Neural cell (in vitro differentiated cells): ENCODE measurements around the gene CDK11B. TPM values are rescaled to one million over a fixed set of nuclear protein-coding genes. Genes with fewer than 3 reads are reported as not detected.

Source experiments
- H2AFZ ChIP-seq: fragments of 200-600, 300-800 bp; sonication (generic), shearing (Covaris generic); 2 replicates; pipeline ENCODE4 v1.6.0; 2014; ENCODE audit warnings: low read depth, mild to moderate bottlenecking, antibody characterized with exemption, low read length, moderate library complexity
- H3F3A ChIP-seq: fragments of 200-600 bp; shearing (Covaris generic); 2 replicates; pipeline ENCODE4 v1.6.1; 2016; ENCODE audit warnings: mild to moderate bottlenecking, moderate library complexity, mixed read lengths, antibody characterized with exemption, low read length; ENCODE audit not compliant: insufficient read depth, poor library complexity, severe bottlenecking
- H3K27ac ChIP-seq: fragments of 200-600, 300-800 bp; sonication (generic), shearing (Covaris generic); 2 replicates; pipeline ENCODE4 v1.5.1; 2014; ENCODE audit warnings: mild to moderate bottlenecking, low read length, moderate library complexity
- H3K27me3 ChIP-seq: fragments of 300-800, 200-600 bp; sonication (generic), shearing (Covaris generic); 2 replicates; pipeline ENCODE4 v1.6.0; 2014; ENCODE audit warnings: mild to moderate bottlenecking, low read depth, low read length, moderate library complexity; ENCODE audit not compliant: insufficient read depth
- H3K36me3 ChIP-seq: fragments of 300-800, 200-600 bp; sonication (generic), shearing (Covaris generic); 2 replicates; pipeline ENCODE4 v1.5.1; 2014; ENCODE audit warnings: mild to moderate bottlenecking, antibody characterized with exemption, low read length, moderate library complexity; ENCODE audit not compliant: insufficient read depth
- H3K4me2 ChIP-seq: fragments of 300-800, 200-600 bp; sonication (generic), shearing (Covaris generic); 2 replicates; pipeline ENCODE4 v1.6.0; 2014; ENCODE audit warnings: mild to moderate bottlenecking, low read length
- H3K4me3 ChIP-seq: fragments of 300-800, 200-600 bp; sonication (generic), shearing (Covaris generic); 2 replicates; pipeline ENCODE4 v1.5.1; 2014; ENCODE audit warnings: mild to moderate bottlenecking, low read length, moderate library complexity
- H3K79me2 ChIP-seq: fragments of 200-600 bp; shearing (Covaris generic); replicated peaks from 2 replicates; pipeline ENCODE4 v1.6.0; 2014; ENCODE audit warnings: mild to moderate bottlenecking, low read length, moderate library complexity; ENCODE audit not compliant: insufficient read depth
- H3K9ac ChIP-seq: fragments of 300-800, 200-600 bp; sonication (generic), shearing (Covaris generic); 2 replicates; pipeline ENCODE4 v1.6.1; 2016; ENCODE audit warnings: mild to moderate bottlenecking, low read length, mixed read lengths
- H3K9me2 ChIP-seq: fragments of 200-600 bp; shearing (Covaris generic); 2 replicates; pipeline ENCODE4 v1.6.1; 2016; ENCODE audit warnings: mild to moderate bottlenecking, low read length, mixed read lengths; ENCODE audit not compliant: insufficient read depth
- H3K9me3 ChIP-seq: fragments of 200-600, 300-800 bp; sonication (generic), shearing (Covaris generic); 2 replicates; pipeline ENCODE4 v1.6.1; 2016; ENCODE audit warnings: mild to moderate bottlenecking, mixed run types, low read length, moderate library complexity, mixed read lengths
- H4K20me1 ChIP-seq: fragments of 200-600 bp; shearing (Covaris generic); 2 replicates; pipeline ENCODE4 v1.6.1; 2016; ENCODE audit warnings: mild to moderate bottlenecking, mixed run types; ENCODE audit not compliant: insufficient read depth
- EP300 ChIP-seq: fragments of 450-650 bp; conservative IDR thresholded peaks from 2 replicates; pipeline ENCODE4 v1.6.1; 2014; ENCODE audit warnings: antibody characterized with exemption, mild to moderate bottlenecking, moderate library complexity; ENCODE audit not compliant: poor library complexity, severe bottlenecking
- EZH2 ChIP-seq: fragments of 200-600, 300-800 bp; shearing (Covaris generic), sonication (generic); IDR thresholded peaks from 2 replicates; pipeline ENCODE4 v1.6.1; 2014; ENCODE audit warnings: antibody characterized with exemption, low read length, borderline replicate concordance, mild to moderate bottlenecking; ENCODE audit not compliant: insufficient read depth, poor library complexity, severe bottlenecking
- MXI1 ChIP-seq: fragments of 450-650 bp; conservative IDR thresholded peaks from 2 replicates; pipeline ENCODE4 v1.6.1; 2014; ENCODE audit warnings: antibody characterized with exemption, mild to moderate bottlenecking; ENCODE audit not compliant: poor library complexity, severe bottlenecking
- POLR2AphosphoS5 ChIP-seq: IDR thresholded peaks from 2 replicates; pipeline ENCODE4 v1.6.1; 2012
- RAD21 ChIP-seq: fragments of 450-650 bp; conservative IDR thresholded peaks from 2 replicates; pipeline ENCODE4 v1.6.1; 2014; ENCODE audit warnings: antibody characterized with exemption, mild to moderate bottlenecking, moderate library complexity
- SMC3 ChIP-seq: fragments of 450-650 bp; conservative IDR thresholded peaks from 2 replicates; pipeline ENCODE4 v1.6.1; 2014; ENCODE audit warnings: antibody characterized with exemption, mild to moderate bottlenecking, moderate library complexity; ENCODE audit not compliant: poor library complexity
- TAF1 ChIP-seq: IDR thresholded peaks from 2 replicates; pipeline ENCODE4 v1.6.1; 2012; ENCODE audit warnings: low read depth
- polyA plus RNA-seq: library from polyadenylated mRNA; depleted of rRNA; stranded (reverse); fragments of >200 nt; gene quantifications from 2 replicates; pipeline ENCODE4 v1.2.3, GENCODE V29; 2014
- TF ChIP-seq, protein P1 (sequence below): fragments of 450-650 bp; IDR thresholded peaks from 2 replicates; pipeline ENCODE4 v1.5.1; 2014; ENCODE audit warnings: antibody characterized with exemption, mild to moderate bottlenecking, moderate library complexity; ENCODE audit not compliant: poor library complexity, severe bottlenecking
- TF ChIP-seq, protein P2 (sequence below): IDR thresholded peaks from 2 replicates; pipeline ENCODE4 v1.6.1; 2012; ENCODE audit warnings: borderline replicate concordance

The CDK11B gene
- polyA plus RNA-seq, 1 donor from 2014 or later = 9.6 TPM

DNA sequence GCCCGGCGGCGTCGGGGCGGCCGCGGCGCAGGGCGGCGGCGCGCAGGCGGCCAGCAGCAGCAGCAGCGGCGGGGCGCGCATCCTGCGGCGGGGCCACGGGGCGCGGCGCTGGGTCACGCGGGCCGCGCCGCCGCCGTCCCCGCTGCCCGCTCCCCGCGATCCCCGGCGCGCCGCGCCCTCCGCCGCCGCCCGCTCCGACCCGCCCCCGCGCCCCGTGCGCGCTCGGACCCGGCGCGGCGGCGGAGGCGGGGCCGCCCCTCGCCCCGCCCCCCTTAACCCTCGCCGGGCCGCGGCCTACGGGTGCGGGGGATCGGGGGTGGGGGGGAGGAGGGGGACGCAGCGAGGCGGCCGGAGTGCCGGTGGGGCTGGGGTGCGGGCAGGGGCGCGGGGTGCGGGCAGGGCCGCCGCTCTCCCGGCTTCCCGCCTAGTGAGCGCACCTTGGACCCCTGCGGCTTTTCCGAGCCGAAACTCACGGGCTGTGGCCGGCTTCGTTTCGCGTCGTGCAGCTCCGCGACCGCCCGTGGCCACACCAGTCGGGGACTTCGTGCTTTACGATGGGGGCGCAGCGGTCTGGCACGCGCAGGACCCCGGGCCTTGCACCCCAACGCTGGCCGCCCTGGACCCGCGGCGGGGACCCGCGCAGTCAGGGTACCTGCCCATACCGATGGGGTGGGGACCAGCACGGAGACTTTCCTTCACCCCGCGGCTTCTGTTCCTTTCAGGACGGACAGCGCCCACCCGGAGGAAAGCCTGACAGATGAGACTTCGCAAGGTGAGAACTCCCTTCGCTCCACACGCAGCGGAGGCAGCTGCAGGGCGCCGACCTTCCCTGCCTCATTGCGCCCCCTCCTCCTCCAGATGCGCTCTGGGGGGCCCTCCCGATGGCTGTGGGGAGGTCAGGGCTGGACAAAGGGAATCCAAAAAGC, 58.6 kb downstream of the CDK11B start, which contains the start of gene FNDC10:
FNDC10 (minus strand) TSS at position 201 of the 926 bp plus-strand sequence; CDS start at position 81, 120 bp downstream.
- no peaks in the 10 kb centered on the region for H4K20me1 ChIP-seq
- peak; percentile 1 for TF ChIP-seq POLR2AphosphoS5
- TF ChIP-seq, protein P1, sequence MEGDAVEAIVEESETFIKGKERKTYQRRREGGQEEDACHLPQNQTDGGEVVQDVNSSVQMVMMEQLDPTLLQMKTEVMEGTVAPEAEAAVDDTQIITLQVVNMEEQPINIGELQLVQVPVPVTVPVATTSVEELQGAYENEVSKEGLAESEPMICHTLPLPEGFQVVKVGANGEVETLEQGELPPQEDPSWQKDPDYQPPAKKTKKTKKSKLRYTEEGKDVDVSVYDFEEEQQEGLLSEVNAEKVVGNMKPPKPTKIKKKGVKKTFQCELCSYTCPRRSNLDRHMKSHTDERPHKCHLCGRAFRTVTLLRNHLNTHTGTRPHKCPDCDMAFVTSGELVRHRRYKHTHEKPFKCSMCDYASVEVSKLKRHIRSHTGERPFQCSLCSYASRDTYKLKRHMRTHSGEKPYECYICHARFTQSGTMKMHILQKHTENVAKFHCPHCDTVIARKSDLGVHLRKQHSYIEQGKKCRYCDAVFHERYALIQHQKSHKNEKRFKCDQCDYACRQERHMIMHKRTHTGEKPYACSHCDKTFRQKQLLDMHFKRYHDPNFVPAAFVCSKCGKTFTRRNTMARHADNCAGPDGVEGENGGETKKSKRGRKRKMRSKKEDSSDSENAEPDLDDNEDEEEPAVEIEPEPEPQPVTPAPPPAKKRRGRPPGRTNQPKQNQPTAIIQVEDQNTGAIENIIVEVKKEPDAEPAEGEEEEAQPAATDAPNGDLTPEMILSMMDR = no peak
- H3K4me2 ChIP-seq = peak within 1 kb of the TSS; percentile 82
- H3K27ac ChIP-seq = no peak within 1 kb of the TSS
- no peaks in the 10 kb centered on the region for H3K9me3 ChIP-seq
- no peaks in the 10 kb centered on the region for H3F3A ChIP-seq
- peak within 1 kb of the TSS; percentile 90 for H3K4me3 ChIP-seq
- H2AFZ ChIP-seq = peak within 1 kb of the TSS; percentile 60
- H3K79me2 ChIP-seq = no peaks in the 10 kb centered on the region
- no peaks in the 10 kb centered on the region for H3K9me2 ChIP-seq
- H3K27me3 ChIP-seq = peaks cover 12% of the 10 kb centered on the region
- H3K36me3 ChIP-seq = no peaks in the 10 kb centered on the region
- peak within 1 kb of the TSS; percentile 66 for H3K9ac ChIP-seq

DNA sequence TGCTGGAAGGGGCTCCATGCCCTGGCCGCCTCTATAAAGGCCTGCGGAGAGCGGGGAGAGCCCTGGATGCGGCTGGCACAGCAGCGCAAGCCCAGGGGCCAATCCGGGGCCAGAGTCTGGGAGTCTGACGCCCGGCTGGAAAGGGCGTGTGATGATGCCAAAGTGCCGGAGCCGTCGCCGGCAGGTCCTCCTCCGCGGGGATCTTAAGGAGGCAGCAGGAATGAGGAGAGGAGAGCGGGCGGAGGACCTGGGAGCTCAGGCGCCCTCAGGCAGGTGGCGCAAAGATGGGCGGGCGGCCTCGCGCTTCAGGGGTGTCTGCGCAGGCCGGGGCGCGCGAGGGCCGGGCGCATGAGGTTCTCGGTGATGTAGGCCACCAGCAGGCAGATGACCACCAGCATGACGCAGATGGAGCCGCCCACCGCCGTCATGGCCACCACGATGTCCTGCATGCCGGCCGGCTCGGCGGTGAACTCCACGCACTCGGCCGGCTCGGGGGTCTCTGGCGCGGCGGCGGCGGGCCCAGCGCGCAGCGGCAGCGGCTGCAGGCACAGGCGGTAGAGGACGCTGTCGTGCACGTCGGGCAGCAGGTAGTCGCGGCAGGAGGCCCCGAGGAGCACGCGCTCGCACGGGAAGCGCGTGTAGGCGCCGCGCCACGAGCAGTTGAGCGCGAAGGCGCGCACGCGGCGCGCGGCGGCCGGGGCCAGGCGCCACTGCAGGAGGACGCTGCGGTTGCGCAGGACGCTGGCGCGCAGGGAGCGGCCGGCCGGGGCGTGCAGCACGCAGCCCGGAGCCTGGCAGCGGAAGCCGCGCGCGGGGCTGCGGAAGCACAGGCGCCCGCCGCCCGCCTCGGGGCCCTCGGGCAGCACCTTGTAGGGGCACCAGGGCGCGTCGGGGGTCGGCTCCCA, 59.5 kb downstream of the CDK11B start:
- H3K9ac ChIP-seq = peak overlapping the region; percentile 16
- H4K20me1 ChIP-seq = no peaks in the 10 kb centered on the region
- no peaks in the 10 kb centered on the region for H3F3A ChIP-seq
- no peaks in the 10 kb centered on the region for H3K36me3 ChIP-seq
- peaks cover 12% of the 10 kb centered on the region for H3K27me3 ChIP-seq
- no peaks in the 10 kb centered on the region for H3K9me3 ChIP-seq
- no peak overlapping the region for H3K27ac ChIP-seq
- peak overlapping the region; percentile 65 for H3K4me3 ChIP-seq
- H3K9me2 ChIP-seq = no peaks in the 10 kb centered on the region
- H2AFZ ChIP-seq = no peak overlapping the region
- no peak overlapping the region for H3K4me2 ChIP-seq
- TF ChIP-seq EP300 = peak; percentile 17
- no peak for TF ChIP-seq EZH2
- TF ChIP-seq TAF1 = no peak
- peak; percentile 24 for TF ChIP-seq RAD21
- peak; percentile 31 for TF ChIP-seq SMC3
- TF ChIP-seq, protein P1 = peak; percentile 73
- TF ChIP-seq, protein P2, sequence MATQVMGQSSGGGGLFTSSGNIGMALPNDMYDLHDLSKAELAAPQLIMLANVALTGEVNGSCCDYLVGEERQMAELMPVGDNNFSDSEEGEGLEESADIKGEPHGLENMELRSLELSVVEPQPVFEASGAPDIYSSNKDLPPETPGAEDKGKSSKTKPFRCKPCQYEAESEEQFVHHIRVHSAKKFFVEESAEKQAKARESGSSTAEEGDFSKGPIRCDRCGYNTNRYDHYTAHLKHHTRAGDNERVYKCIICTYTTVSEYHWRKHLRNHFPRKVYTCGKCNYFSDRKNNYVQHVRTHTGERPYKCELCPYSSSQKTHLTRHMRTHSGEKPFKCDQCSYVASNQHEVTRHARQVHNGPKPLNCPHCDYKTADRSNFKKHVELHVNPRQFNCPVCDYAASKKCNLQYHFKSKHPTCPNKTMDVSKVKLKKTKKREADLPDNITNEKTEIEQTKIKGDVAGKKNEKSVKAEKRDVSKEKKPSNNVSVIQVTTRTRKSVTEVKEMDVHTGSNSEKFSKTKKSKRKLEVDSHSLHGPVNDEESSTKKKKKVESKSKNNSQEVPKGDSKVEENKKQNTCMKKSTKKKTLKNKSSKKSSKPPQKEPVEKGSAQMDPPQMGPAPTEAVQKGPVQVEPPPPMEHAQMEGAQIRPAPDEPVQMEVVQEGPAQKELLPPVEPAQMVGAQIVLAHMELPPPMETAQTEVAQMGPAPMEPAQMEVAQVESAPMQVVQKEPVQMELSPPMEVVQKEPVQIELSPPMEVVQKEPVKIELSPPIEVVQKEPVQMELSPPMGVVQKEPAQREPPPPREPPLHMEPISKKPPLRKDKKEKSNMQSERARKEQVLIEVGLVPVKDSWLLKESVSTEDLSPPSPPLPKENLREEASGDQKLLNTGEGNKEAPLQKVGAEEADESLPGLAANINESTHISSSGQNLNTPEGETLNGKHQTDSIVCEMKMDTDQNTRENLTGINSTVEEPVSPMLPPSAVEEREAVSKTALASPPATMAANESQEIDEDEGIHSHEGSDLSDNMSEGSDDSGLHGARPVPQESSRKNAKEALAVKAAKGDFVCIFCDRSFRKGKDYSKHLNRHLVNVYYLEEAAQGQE = no peak
- TF ChIP-seq POLR2AphosphoS5 = peak; percentile 44
- TF ChIP-seq MXI1 = peak; percentile 91
- no peaks in the 10 kb centered on the region for H3K79me2 ChIP-seq
